Uterus (tissue), 2 donors: ENCODE measurements around the gene DMC1.

ENCODE experiments used
- POLR2A ChIP-seq, 2 donors: fragments of 450-650 bp; IDR thresholded peaks; one replicate each; pipeline ENCODE4 v1.6.1; 2016; ENCODE audit warnings: antibody characterized with exemption in 2 of 2, mild to moderate bottlenecking in 1 of 2, moderate library complexity in 1 of 2
- TF ChIP-seq, protein P1 (sequence below), 4 experiments: fragments of 200-600 bp in 2 of 4; fragments of 450-650 bp in 2 of 4; sonication (generic) in 2 of 4; IDR thresholded peaks; one replicate each; pipeline ENCODE4 v1.5.1; 2016 to 2019; ENCODE audit warnings: antibody characterized with exemption in 4 of 4, mild to moderate bottlenecking in 2 of 4, moderate library complexity in 1 of 4

- TF ChIP-seq, protein P1, sequence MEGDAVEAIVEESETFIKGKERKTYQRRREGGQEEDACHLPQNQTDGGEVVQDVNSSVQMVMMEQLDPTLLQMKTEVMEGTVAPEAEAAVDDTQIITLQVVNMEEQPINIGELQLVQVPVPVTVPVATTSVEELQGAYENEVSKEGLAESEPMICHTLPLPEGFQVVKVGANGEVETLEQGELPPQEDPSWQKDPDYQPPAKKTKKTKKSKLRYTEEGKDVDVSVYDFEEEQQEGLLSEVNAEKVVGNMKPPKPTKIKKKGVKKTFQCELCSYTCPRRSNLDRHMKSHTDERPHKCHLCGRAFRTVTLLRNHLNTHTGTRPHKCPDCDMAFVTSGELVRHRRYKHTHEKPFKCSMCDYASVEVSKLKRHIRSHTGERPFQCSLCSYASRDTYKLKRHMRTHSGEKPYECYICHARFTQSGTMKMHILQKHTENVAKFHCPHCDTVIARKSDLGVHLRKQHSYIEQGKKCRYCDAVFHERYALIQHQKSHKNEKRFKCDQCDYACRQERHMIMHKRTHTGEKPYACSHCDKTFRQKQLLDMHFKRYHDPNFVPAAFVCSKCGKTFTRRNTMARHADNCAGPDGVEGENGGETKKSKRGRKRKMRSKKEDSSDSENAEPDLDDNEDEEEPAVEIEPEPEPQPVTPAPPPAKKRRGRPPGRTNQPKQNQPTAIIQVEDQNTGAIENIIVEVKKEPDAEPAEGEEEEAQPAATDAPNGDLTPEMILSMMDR (IDR thresholded peaks at IDR 0.05): no peak
- no peak for TF ChIP-seq POLR2A (IDR thresholded peaks at IDR 0.05)
Observed at GRCh38 chr22:38519453-38520250, 50.3 kb downstream of the DMC1 start.
